ENCODE results near the gene URB1.

DNA sequence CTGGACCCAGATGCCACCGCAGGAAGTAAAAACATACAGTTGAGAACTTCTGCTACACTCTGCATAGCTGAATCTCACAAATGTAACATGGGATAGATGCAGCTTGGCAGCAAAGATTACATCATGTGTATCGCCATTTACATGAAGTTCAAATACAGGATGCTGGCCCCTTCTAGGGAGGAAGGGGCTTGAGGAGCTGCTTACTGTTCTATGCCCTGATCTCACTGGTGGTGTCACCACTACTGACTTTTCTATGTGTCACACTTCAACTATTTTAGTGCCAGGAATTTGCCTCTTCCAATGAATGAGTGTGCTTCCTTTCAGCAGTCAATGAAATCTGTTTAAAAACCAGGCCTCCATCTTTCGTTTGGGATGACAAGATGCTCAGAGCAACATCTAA lies 63.0 kb downstream of the URB1 start:
- TF ChIP-seq YY1 (IDR thresholded peaks at IDR 0.05; ENCODE audit: insufficient read depth, insufficient read length) (no peak), SUZ12 (IDR thresholded peaks at IDR 0.05; ENCODE audit: extremely low read depth, insufficient read depth, insufficient read length) (no peak), ZNF274 (IDR thresholded peaks at IDR 0.05; ENCODE audit: low read depth, low read length) (no peak)

Data from NT2/D1 (cell line).